Osteoblast (primary cell): ENCODE data around the gene PILRB. TPM values are rescaled to one million over a fixed set of nuclear protein-coding genes. Genes with fewer than 3 reads are reported as not detected.

Experiments used
- DNase-seq: peaks from one replicate; pipeline ENCODE4 v3.0.0; 2011; ENCODE audit warnings: low spot score, mixed read lengths; ENCODE audit not compliant: insufficient read length; ENCODE audit errors: missing footprints
- H2AFZ ChIP-seq: 2 replicates; pipeline ENCODE4 v1.6.0; 2011; ENCODE audit warnings: mild to moderate bottlenecking, low read length
- H3K27ac ChIP-seq: 2 replicates; pipeline ENCODE4 v1.5.1; 2011; ENCODE audit warnings: mild to moderate bottlenecking, low read depth, low read length, moderate library complexity
- H3K27me3 ChIP-seq: 2 replicates; pipeline ENCODE4 v1.6.0; 2012; ENCODE audit warnings: mild to moderate bottlenecking, control low read depth, inconsistent platforms, low read length, moderate library complexity; ENCODE audit not compliant: insufficient read depth
- H3K36me3 ChIP-seq: 2 replicates; pipeline ENCODE4 v1.5.1; 2011; ENCODE audit warnings: mild to moderate bottlenecking, low read length, control low read depth, moderate library complexity; ENCODE audit not compliant: insufficient read depth
- H3K4me1 ChIP-seq: 2 replicates; pipeline ENCODE4 v1.5.1; 2011; ENCODE audit warnings: mild to moderate bottlenecking, low read length, control low read depth, moderate library complexity; ENCODE audit not compliant: insufficient read depth
- H3K4me2 ChIP-seq: 2 replicates; pipeline ENCODE4 v1.6.0; 2011; ENCODE audit warnings: mild to moderate bottlenecking, low read length; ENCODE audit not compliant: insufficient read depth
- H3K4me3 ChIP-seq: fragments of 200-600 bp; sonication (generic); 3 replicates; pipeline ENCODE4 v1.5.1; 2012; ENCODE audit warnings: mild to moderate bottlenecking, low read length, inconsistent platforms; ENCODE audit not compliant: insufficient read depth
- H3K79me2 ChIP-seq: 2 replicates; pipeline ENCODE4 v1.6.0; 2012; ENCODE audit warnings: mild to moderate bottlenecking, low read length, control low read depth, inconsistent platforms; ENCODE audit not compliant: insufficient read depth
- H3K9me3 ChIP-seq: 2 replicates; pipeline ENCODE4 v1.5.1; 2011; ENCODE audit warnings: low read depth, low read length, control low read depth
- H4K20me1 ChIP-seq: 2 replicates; pipeline ENCODE4 v1.6.0; 2012; ENCODE audit warnings: mild to moderate bottlenecking, low read length, control low read depth; ENCODE audit not compliant: insufficient read depth
- CTCF ChIP-seq: IDR thresholded peaks from 2 replicates; pipeline ENCODE4 v1.5.1; 2011; ENCODE audit warnings: mild to moderate bottlenecking, low read depth, low read length, moderate library complexity; ENCODE audit errors: extremely low read depth
- total RNA-seq: library from RNA; depleted of rRNA; stranded (reverse); fragments of >200 nt; gene quantifications from 2 replicates; pipeline ENCODE4 v1.2.3, GENCODE V29; 2012

PILRB gene
- total RNA-seq, 1 donor, result 14.8 TPM

GRCh38 chr7:100397315-100398081 is 39.6 kb downstream of the PILRB start:
- H3K4me3 ChIP-seq, result no peak overlapping the region
- TF ChIP-seq CTCF, result no peak
- DNase-seq, result no peak
- no peaks in the 10 kb centered on the region for H3K36me3 ChIP-seq
- no peaks in the 10 kb centered on the region for H3K79me2 ChIP-seq
- H3K4me1 ChIP-seq, result peaks cover 3% of the 10 kb centered on the region
- no peak overlapping the region for H2AFZ ChIP-seq
- H3K4me2 ChIP-seq, result no peak overlapping the region
- no peak overlapping the region for H3K27ac ChIP-seq
- H3K27me3 ChIP-seq, result peaks cover 18% of the 10 kb centered on the region
- H4K20me1 ChIP-seq, result no peaks in the 10 kb centered on the region
- no peaks in the 10 kb centered on the region for H3K9me3 ChIP-seq

GRCh38 chr7:100398239-100398638 is 40.3 kb downstream of the PILRB start:
- Histone ChIP-seq H4K20me1 (no peaks in the 10 kb centered on the region), H3K27me3 (peaks cover 18% of the 10 kb centered on the region), H3K79me2 (no peaks in the 10 kb centered on the region), H3K4me2 (no peak overlapping the region), H2AFZ (no peak overlapping the region), H3K9me3 (no peaks in the 10 kb centered on the region), H3K4me3 (no peak overlapping the region), H3K27ac (no peak overlapping the region), H3K36me3 (no peaks in the 10 kb centered on the region), H3K4me1 (no peaks in the 10 kb centered on the region)
- TF ChIP-seq CTCF, result no peak
- no peak for DNase-seq

- no peak for TF ChIP-seq CTCF
- Histone ChIP-seq H3K27me3 (peaks cover 15% of the 10 kb centered on the region), H3K36me3 (no peaks in the 10 kb centered on the region), H3K4me1 (no peaks in the 10 kb centered on the region), H3K79me2 (no peaks in the 10 kb centered on the region), H3K4me2 (no peak overlapping the region), H3K27ac (no peak overlapping the region), H3K4me3 (no peak overlapping the region), H4K20me1 (no peaks in the 10 kb centered on the region), H3K9me3 (no peaks in the 10 kb centered on the region), H2AFZ (no peak overlapping the region)
- DNase-seq, result no peak
Observed at GRCh38 chr7:100400041-100400440, 42.1 kb downstream of the PILRB start.

- Histone ChIP-seq H3K79me2 (no peaks in the 10 kb centered on the region), H3K27me3 (peaks cover 15% of the 10 kb centered on the region), H3K27ac (no peak overlapping the region), H3K36me3 (no peaks in the 10 kb centered on the region), H3K9me3 (no peaks in the 10 kb centered on the region), H2AFZ (no peak overlapping the region), H4K20me1 (no peaks in the 10 kb centered on the region), H3K4me3 (no peak overlapping the region), H3K4me2 (no peak overlapping the region), H3K4me1 (no peaks in the 10 kb centered on the region)
- no peak for TF ChIP-seq CTCF
- DNase-seq, result no peak
Observed at GRCh38 chr7:100400656-100401055, 42.7 kb downstream of the PILRB start.
